ENCODE measurements around the gene KRT74.

GRCh38 chr12:52616680-52617402 is 43.2 kb upstream of the KRT74 start:
- no peak for TF ChIP-seq POLR2A (IDR thresholded peaks at IDR 0.05; ENCODE audit: low read length)
- no peak for TF ChIP-seq CTCF (IDR thresholded peaks at IDR 0.05)
- no peak for TF ChIP-seq ZNF302 (CRISPR knock-in tag; IDR thresholded peaks at IDR 0.05)
- TF ChIP-seq CEBPB (IDR thresholded peaks at IDR 0.05): no peak

Data from A549 (cell line).